Stimulated activated CD4-positive, alpha-beta T cell treated with anti-CD3 and anti-CD28 coated beads, Interleukin-4, amount 100 ng/mL, for 1 hour (primary cell): Measurements from ENCODE around the gene CBFA2T3.

ENCODE experiments used
- DNase-seq: peaks from one replicate; pipeline ENCODE4 v3.0.0-alpha.2; 2020

The CBFA2T3 gene

GRCh38 chr16:88853325-88853941 lies 123.6 kb downstream of the CBFA2T3 start:
- no peak for DNase-seq

- DNase-seq, result no peak
These were observed 125.4 kb downstream of the CBFA2T3 start for GRCh38 chr16:88851616-88852015.

GRCh38 chr16:88850531-88851199 lies 126.3 kb downstream of the CBFA2T3 start:
- no peak for DNase-seq

GRCh38 chr16:88848557-88848956 lies 128.4 kb downstream of the CBFA2T3 start:
- no peak for DNase-seq

DNA sequence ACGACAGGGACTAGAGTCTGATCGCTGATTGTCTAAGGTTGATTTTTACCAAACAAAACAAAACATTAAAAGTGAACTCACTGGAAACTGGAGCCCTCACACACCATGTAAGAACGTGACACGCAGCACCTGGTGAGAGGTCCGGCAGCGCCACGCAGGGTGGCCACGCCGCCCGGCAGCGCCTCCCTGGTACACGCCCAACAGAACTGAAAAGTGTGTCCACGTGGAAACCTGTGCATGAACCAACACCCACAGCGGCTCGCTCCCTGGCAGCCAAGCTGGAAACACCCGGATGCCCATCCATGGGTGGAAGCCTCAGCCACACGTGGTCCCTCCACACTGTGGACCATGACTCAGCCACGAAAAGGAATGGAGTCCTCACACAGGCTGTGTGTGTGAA lies 129.4 kb downstream of the CBFA2T3 start:
- DNase-seq, result no peak

DNA sequence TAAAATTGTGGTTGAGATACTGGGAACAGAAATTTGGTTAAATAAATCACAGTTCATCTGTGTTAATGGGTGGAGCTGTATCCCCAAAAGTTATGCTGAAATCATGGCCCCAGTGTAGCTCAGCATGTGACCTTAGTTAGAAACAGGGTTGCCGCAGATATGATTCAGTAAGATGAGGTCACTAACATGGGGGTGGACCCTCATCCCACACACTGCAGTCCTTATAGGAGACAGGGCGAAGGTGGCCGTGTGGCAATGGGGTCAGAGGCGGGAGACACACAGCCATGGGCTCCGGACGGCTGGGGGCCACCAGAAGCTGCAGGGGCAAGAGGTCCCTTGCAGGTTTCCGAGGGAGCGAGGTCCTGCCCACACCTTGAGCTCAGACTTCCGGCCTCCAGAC lies 130.9 kb downstream of the CBFA2T3 start:
- no peak for DNase-seq

DNA sequence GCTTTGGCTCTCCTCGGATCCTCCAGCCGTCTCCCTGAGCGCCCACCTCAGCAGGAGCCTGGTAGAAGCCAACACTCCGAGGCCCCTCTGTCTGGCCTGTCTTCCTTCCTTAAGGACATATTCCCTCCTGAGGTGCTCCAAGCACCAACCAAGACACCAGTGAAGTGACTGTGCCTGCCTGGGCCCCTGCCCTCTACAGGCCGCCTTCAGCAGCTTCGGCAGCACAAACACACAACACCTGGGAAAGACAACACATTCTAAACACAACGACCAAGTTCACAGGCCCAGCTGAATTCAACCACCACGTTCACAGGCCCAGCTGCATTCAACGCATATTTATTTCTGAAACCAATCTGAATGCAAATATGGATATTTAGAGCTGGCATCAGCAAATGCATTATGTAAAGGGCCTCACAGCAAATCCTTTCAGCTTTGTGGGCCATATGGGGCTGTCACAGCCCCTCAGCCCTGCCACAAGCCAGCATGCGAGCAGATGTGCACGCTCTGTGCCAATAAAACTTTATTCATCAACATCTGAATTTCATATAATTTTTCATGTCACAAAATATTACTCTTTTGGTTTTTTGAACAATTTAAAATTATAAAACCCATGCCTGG lies 132.5 kb downstream of the CBFA2T3 start:
- DNase-seq, result no peak

- no peak for DNase-seq
These were observed 133.8 kb downstream of the CBFA2T3 start for GRCh38 chr16:88843256-88843655.

DNA sequence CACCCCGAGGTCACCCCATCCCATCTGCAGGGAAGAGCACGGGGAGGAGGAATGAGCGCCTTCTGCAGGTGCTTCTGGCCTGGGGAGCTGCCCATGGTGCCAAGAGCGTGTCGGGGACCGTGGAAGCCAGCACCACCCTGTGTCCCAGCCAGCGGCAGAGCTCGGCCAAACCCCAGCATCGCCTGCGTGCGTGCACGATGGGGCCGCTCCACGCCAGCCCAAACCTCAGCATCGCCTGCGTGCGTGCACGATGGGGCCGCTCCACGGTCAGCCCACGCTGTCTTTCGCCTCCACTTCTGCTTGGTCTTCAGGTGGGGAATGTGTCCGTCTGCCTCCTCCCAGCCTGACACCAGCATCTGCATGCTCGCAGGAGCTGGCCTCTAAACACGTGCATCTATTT lies 134.2 kb downstream of the CBFA2T3 start:
- no peak for DNase-seq

DNA sequence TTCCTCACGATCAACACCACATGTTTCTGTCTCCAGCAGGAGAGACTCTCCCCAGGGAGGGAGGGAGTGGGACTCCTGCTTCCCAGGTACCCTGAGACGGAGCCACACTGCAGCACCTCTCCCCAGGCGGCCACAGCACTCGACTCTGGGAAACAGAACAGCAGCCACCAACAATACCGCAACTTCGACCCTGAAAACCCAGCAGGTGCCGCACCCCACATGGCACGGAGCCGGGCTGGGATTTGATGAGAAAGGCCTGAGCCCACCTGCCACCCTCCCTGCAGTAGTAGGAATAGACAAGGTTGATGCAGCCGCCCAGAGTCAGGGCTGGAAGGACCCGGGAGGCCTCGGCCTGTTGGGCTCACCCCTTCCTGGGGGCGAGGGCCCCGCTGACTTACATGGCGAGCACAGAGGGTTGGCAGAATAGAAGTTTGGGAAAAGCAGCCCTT lies 134.7 kb downstream of the CBFA2T3 start:
- DNase-seq, result no peak

- DNase-seq, result no peak
These were observed 135.3 kb downstream of the CBFA2T3 start for GRCh38 chr16:88841521-88842307.

GRCh38 chr16:88840600-88841215 lies 136.3 kb downstream of the CBFA2T3 start:
- no peak for DNase-seq

DNA sequence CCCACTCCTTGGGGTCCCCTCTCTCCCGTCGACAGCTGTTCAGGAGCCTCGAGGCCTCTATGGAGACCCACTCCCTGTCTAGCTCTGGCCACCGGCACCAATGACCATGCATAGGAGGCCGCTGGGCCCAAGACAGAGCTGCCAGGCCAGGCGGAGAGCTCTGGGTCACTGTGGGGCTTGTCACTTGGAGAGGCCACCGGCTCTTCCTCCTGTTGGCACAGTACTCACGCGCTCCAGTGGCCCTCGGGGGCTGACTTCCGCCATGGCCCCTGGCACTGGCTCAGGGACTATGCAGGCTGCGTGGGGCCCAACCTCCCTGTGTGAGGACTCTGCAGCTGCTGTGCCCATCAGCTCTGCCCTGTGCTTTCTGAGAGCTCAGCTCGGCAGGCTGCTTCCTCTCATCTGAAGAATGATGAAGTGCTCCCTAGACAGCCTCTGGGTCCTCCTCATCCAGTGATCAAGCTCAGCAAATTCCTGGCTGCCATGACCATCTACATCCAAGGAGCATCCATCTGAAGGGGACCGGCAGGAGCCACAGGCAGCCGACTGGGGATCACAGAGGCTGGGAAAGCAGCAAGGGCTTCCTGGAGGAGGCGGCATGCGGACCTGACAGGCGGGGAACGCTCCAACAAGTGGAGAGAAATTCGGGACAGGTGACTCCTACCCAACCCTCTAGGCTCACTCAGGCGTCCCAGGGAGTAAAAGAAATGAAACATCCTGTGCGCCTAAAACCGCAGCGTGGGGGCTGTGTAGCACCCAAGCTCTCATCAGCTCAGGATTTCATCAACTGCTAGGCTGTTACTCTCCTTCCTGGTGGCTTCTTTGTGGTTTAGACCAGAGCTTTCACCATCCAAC lies 137.0 kb downstream of the CBFA2T3 start:
- no peak for DNase-seq

DNA sequence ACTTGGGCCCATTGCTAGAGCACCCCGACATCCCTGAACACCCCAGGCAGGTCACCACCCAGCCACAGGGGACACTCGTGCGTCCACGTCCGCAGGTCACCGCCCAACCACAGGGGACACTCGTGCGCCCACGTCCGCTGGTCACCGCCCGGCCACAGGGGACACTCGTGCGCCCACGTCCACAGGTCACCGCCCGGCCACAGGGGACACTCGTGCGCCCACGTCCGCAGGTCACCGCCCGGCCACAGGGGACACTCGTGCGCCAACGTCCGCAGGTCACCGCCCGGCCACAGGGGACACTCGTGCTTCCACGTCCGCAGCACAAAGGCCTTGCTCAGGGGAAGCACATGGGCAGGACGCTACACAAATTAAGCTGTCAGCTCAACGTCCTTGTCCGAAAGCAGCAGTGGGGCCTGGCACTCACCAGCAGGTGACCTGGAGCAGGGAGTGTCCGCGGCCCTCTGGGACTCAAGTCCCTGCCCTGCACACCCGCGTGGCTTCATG lies 137.9 kb downstream of the CBFA2T3 start:
- DNase-seq, result no peak

DNA sequence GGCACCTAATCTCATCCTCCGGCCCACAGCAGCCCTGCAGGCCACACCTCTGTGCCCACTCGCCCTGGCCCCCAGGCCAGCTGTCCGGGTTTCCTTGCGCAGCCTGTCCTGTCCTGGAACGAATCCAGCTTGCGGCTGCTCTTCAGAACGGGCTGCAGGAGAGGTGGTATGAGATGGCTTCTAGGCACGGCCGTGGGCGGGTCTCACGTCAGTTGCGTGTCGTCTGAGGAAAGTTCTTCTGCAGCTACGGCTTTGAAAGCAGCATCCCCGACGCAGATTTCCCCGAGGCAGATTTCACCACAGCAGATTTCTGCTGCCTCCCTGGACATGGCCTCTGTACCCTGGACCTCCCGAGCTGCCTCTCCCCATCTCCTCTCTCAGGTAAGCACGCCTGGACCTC lies 138.4 kb downstream of the CBFA2T3 start:
- DNase-seq, result no peak

- no peak for DNase-seq
These were observed 139.2 kb downstream of the CBFA2T3 start for GRCh38 chr16:88837806-88838205.

- DNase-seq, result no peak
These were observed 140.2 kb downstream of the CBFA2T3 start for GRCh38 chr16:88836791-88837190.

DNA sequence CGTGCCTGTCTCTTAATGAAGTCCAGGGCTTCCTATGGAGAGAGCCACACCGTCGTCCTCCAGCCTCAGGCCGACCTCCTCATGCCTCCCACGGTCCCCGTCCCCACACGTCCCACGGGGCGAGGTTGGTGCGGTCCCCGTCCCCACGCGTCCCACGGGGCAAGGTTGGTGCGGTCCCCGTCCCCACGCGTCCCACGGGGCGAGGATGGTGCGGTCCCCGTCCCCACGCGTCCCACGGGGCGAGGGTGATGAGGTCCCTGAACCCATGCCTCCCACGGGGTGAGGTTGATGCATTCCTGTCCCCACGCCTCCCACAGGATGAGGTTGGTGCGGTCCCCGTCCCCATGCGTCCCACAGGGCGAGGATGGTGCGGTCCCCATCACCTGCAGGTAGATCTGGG lies 141.2 kb downstream of the CBFA2T3 start:
- DNase-seq, result no peak

DNA sequence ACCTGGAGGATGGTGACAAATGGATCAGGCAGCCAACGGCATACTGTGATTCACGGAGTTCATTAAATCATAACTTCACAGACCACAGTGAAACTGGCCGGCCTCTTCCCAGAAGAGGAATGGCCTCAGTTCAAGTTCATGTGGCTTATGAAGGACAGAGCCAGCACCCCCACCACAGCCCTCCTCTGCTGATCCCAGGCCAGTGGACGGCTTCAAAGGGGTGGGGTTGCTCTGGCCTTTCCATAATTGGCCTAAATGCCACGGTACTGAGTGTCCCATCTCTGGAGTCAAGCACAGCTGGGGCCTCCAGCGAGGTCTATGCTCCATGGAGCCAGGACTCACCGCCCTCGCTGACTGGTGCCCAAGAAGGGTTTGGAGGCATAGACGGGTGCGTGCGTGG lies 141.6 kb downstream of the CBFA2T3 start:
- DNase-seq, result no peak

- DNase-seq, result no peak
These were observed 142.3 kb downstream of the CBFA2T3 start for GRCh38 chr16:88834670-88835069.

- DNase-seq, result no peak
These were observed 143.9 kb downstream of the CBFA2T3 start for GRCh38 chr16:88833086-88833485.

DNA sequence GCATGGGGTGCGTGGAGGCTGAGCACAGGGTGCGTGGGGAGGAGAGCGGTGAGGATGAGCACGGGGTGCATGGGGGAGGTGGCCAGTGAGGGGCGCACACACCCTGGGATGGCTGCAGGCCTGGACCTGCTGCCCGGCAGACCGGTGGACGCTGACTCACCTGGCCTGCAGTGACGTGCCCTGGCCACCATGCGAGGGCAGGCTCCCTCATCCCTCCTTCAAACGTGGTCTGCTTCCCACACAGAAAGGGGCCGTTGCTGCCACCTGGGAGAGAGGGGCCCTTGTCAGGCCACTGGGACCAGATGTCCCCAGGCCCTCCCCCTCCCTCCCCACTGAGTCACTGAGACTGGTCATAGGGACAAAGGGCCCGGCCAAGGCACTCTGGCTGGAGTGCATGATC lies 145.2 kb downstream of the CBFA2T3 start:
- DNase-seq, result no peak
